CD4-positive, alpha-beta T cell treated with Interferon alpha-2 for 1 hour (primary cell): ENCODE results near the gene DHRS2.
A peak's percentile ranks its signal among the peaks of the same experiment; 100 is the strongest.
"Not testable (repeated sequence)": the region's sequence is repeated elsewhere in the genome, so short reads cannot be mapped to it uniquely, and the experiment has no call there.

Source experiments
- DNase-seq, 2 donors: peaks; one replicate each; pipeline ENCODE4 v3.0.0-alpha.2; 2020 to 2022

DHRS2 gene, protein sequence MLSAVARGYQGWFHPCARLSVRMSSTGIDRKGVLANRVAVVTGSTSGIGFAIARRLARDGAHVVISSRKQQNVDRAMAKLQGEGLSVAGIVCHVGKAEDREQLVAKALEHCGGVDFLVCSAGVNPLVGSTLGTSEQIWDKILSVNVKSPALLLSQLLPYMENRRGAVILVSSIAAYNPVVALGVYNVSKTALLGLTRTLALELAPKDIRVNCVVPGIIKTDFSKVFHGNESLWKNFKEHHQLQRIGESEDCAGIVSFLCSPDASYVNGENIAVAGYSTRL

DNA sequence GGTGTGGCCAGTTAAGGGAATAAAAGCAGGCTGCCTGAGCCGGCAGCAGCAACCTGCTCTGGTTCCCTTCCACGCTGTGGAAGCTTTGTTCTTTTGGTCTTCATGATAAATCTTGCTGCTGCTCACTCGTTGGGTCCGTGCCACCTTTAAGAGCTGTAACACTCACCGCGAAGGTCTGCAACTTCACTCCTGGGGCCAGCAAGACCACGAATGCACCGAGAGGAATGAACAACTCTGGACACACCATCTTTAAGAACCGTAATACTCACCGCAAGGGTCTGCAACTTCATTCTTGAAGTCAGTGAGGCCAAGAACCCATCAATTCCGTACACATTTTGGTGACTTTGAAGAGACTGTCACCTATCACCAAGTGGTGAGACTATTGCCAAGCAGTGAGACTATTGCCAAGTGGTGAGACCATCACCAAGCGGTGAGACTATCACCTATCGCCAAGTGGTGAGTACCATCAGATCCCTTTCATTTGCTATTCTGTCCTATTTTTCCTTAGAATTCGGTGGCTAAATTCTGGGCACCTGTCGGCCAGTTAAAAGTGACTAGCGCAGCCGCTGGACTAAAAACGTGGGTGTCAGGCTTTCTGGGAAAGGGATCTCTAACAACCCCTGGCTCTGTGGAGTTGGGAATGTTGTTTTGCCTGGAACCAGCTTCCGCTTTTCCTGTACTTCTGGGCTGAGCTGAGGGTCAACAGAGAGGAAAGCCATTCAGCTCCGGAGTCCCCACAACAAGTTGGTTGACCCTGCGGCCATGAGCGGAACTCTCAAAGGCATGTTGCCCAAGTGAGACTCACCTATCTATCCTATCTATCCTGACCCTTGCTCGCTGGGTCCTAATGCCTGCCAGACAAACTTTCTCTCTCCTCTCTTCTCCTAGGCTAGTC lies at the start of gene DHRS2:
DHRS2 (plus strand) TSS at position 48 of the 895 bp plus-strand sequence. CDS start 2,501 bp downstream, outside the sequence.
- no peak for DNase-seq

DNA sequence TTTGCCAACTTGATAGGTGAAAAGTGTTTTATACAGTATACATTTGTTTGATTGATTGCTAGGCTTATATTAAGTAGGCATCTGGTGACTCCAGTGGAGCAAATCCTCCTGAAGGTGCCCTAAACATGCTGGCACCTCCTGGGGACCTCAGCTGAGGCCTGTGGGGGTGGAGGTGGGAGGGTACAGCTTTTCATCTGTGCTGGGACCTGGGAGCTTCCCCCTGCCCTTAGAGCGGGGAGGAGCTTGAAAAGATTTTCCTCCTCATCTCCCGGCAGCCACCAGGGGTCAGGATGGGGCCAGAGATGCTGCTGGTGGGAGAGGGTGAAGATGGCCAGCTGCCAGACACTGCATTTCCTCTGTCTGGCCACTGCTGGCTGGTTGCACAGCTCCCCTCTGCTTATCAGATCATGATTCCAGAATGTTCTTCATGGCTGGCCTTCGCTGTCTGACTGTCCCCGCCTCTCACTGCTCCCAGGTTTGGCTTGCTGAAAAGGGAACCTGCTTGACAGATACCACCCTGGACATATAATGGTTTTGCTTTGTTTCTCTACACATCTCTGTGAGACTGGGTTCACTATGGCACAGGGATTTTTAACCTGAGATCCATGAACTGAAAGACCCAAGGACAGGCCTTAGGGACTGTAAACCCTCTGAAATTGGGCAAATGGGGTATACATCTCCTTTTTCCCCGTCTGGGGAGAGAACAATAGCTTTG lies 47.1 kb upstream of the DHRS2 start:
- DNase-seq, result peak; percentile 83 to 85

- no peak for DNase-seq
Measured at GRCh38 chr14:23589606-23590005, 46.6 kb upstream of the DHRS2 start.

- DNase-seq, result no peak
Measured at GRCh38 chr14:23590198-23590597, 46.0 kb upstream of the DHRS2 start.

DNA sequence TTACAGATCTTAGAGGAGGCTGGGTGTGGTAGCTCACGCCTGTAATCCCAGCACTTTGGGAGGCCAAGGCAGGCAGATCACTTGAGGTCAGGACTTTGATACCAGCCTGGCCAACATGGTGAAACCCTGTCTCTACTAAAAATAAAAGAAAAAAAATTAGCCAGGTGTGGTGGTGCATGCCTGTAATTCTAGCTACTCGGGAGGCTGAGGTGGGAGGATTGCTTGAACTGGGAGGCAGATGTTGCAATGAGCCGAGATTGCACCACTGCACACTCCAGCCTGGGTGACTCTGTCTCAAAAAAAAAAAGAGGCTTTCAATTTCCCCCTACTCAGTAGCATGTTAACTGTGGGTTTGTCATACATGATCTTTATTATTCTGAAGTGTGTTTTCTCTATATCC lies 42.0 kb upstream of the DHRS2 start:
- not testable (repeated sequence) for DNase-seq

DNA sequence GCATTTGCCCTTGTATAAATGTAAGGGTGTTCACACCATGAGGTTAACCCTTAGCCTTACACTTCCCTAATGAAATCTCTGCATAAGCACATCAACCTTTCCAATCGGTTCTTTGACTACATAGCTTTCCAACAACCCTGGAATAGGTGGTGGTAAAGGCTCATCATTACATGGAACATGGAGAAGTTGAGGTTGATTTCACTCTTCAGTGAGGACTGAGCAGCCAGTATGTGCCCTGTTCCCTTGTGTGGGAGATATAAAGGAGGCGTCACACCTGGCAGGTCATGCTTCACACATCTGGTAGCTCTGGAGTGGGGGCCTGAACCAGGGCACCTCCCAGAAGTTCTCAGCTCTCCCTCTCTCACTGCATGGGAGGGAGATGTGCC lies 35.8 kb upstream of the DHRS2 start:
- no peak for DNase-seq

DNA sequence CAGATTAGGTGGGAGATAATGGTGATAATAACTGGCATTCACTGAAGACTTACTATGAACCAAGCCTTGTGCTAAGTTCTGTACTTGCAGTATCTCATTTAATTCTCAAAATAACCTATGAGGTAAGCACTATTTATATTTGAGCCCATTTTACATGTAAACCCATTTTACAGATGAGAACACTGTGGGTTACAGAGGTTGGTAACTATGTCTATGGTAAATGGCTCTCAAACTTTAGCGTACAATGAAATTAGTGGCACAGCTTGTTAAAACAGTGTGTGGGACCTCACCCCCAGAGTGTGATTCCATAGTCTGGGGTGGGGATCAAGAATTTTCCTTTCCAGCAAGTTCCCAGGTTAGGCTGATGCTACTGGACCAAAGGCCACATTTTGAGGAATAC lies 35.4 kb upstream of the DHRS2 start:
- DNase-seq, result no peak

DNA sequence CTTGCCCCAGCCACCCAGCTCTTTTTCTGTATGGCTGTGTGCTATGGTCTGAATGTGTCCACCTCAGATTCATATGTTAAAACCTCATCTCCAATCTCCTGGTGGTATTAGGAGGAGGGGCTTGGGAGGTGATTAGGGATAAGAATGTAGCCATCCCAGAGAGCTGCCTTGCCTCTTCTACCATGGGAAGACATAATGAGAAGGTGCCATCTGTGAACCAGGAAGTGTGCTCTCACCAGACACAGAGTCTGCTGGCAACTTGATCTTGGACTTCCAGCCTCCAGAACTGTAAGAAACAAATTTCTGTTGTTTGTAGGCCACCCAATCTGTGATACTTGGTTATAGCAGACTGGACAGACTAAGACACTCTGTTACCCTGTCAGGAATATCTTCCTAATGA lies 34.7 kb upstream of the DHRS2 start:
- no peak for DNase-seq

DNA sequence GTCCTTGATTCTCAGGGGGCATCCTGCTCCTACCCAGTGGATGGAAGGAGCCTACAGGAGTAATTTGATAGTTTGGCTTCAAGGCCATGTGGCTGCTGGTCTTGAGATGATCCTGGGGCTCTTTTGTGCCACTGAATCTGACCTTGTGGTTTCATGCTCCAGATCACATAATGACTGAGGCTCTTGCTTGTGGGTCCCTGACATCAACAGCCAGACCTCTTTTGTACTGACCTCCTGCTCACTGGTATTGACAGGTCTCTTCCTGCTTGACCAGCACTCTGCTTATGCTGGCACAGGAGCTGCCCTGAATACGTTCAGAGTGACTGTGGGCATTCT lies 34.4 kb upstream of the DHRS2 start:
- DNase-seq, result no peak

DNA sequence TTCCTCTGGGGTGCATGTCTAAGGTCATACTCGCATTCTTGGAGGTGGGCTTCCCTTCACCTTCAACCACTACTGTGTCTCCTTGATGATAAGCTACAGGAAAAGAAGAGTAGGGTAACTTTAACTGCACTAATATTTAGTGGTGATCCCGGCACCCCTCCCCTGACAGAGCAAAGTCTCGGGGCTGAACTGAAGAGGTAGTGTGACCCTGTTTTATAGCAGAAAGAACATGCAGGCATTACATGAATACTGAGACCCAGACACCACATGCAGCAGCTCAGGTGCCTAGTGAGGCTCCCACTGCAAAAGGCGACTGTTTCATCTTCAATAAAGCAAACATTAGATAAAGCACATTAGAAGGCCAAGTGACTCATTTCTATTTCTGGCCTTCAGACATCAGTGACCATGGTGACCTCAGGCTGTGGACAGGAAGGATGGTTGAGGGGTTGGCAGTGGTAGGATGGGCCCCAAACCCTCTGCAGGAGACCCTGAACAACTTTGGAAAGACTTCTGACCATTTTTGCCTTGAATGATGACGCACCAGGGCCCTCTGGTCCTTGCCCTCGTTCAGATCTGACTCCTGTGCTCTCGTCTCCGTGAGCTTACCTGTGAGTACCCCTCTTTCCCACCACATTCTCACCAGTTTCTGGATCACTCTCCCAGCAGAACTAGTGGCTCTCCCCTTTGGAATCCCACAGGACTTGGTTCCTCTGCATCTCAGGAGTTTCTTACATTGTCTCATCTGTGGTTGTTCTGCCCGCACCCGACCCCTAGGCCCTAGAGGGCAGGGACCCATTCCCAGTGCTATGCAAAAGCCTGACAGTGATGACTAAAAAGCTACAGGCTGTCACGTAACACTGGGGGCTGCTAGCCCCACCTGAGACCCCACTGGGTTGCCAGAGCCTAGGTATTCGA lies 33.7 kb upstream of the DHRS2 start:
- DNase-seq, result no peak

DNA sequence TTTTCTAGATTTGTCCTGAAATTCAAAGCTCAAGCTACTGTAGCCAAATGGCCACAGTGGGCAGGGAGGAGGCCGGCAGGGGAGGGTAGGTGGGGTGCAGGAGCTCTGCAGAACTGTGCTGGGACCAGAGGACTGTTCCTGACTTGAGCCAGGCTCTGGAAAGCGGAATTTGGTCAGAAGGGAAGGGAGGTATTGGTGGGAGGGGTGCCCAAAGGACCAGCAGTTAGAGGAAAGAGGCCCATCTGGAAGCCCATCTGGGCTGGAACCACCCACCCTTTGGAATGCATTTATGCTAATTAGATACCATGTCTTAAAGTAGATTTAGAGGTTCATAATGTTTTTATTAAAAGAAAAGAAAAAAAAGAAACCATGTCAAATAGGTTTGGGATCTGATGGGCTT lies 33.1 kb upstream of the DHRS2 start:
- DNase-seq, result no peak

DNA sequence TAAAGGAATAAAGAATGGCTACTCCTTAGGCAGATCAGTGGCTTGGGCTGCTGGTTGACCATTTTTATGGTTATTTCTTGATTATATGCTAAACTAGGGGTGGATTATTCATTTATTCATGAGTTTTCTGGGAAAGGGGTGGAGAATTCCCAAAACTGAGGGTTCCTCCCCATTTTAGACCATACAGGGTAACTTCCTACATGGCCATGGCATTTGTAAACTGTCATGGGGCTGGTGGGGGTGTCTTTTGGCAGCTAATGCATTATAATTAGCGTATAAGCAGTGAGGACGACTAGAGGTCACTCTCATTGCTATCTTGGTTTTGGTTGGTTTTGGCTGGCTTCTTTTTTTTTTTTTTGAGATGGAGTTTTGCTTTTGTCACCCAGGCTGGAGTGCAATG lies 32.0 kb upstream of the DHRS2 start:
- DNase-seq, result no peak

DNA sequence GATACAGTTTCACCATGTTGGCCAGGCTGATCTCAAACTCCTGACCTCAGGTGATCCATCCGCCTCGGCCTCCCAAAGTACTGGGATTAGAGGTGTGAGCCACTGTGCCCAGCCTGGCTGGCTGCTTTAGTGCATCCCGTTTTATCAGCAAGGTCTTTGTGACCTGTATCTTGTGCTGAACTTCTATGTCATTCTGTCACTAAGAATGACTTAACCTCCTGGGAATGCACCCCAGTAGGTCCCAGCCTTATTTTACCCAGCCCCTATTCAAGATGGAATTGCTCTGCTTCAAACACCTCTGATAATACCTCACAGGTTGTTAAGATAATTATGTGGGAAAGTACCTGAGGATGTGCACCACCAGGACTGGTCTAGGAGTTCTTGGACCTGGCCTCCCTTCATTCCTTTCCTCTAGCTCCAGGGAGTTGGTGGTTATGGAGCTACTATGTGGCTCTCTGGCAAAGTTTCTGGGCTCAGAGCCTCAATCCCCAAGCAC lies 31.4 kb upstream of the DHRS2 start:
- no peak for DNase-seq

DNA sequence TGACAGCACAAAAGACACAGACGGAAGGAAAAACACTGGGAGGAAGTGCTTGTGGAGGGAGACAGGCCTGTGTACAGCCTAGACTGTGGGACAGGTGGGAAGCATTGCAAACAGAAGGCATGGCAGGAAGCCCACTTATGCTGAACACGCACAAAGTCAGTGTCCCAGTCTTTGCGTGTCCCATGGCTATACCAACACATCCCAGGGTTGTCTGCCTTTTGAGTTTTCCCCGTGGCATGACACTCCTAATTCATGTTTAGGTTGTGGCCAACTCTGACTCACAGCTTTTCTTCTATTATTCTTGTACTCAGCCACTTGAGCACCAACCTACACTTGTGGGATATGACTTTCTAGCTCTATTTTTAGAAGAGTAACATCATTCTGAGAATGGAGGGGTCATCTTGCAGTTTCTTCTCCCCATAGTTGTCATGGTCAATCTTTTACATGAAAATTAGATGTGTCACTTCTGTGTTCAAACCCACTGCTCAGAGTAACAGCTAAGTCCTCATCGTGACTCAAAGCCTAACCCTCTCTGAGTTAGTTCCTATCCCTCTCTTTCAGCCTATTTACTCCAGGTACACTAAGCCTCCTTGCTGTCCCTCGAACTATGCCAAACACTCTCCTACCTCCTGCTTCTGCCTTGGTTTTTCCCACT lies 30.1 kb upstream of the DHRS2 start:
- no peak for DNase-seq

- no peak for DNase-seq
Measured at GRCh38 chr14:23608454-23608853, 27.7 kb upstream of the DHRS2 start.

- no peak for DNase-seq
Measured at GRCh38 chr14:23609001-23609400, 27.2 kb upstream of the DHRS2 start.

- DNase-seq, result not testable (repeated sequence)
Measured at GRCh38 chr14:23609411-23610089, 26.6 kb upstream of the DHRS2 start.

- peak in 1 of 2 donors; percentile 42 for DNase-seq
Measured at GRCh38 chr14:23610090-23610814, 25.9 kb upstream of the DHRS2 start.

GRCh38 chr14:23610815-23611289 lies 25.3 kb upstream of the DHRS2 start:
- DNase-seq, result no peak

DNA sequence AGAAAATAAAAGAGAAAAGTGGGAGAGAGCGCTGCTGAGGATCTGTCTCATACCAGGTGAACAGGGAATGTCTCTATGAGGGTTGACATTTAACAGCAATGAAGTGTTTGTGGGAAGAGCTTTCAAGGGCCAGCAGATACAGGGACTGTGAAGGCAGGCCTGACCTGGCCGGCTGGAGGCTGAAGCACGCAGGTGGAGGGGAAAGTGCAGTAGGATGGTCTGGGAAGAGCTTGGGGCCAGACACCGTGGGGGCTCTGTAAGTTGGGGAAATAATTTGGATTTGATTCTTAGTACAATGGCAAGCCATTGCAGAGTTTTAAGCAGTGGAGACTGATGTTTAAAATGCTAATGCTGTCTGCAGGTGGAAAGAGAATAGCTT lies 23.8 kb upstream of the DHRS2 start:
- no peak for DNase-seq
